Psoas muscle (tissue), 8 donors: Measurements from ENCODE around the gene RDH13. TPM values are rescaled to one million over a fixed set of nuclear protein-coding genes. Genes with fewer than 3 reads are reported as not detected.
"Not testable (repeated sequence)": the region's sequence is repeated elsewhere in the genome, so short reads cannot be mapped to it uniquely, and the experiment has no call there.

Source experiments
- ATAC-seq, 4 donors: fragments of 200-7000 bp; cut with Tn5 transposase; one replicate each; pipeline ENCODE4 v1.9.1; 2020; ENCODE audit warnings: moderate library complexity in 3 of 4, mild to moderate bottlenecking in 2 of 4
- DNase-seq, 2 donors: peaks; one replicate each; pipeline ENCODE4 v3.0.0-alpha.2; 2020
- H3K27ac ChIP-seq: fragments of 200-600 bp; one replicate; pipeline ENCODE4 v1.8.0; 2022
- H3K27me3 ChIP-seq, 3 donors: fragments of 200-600 bp in 1 of 3; one replicate each; pipeline versions ENCODE4 v1.6.1 to v1.8.0; 2013 to 2022; ENCODE audit warnings: low read length in 2 of 3, mild to moderate bottlenecking in 2 of 3, moderate library complexity in 1 of 3; ENCODE audit not compliant: insufficient read depth in 3 of 3
- H3K36me3 ChIP-seq, 2 donors: fragments of 200-600 bp in 1 of 2; one replicate each; pipeline versions ENCODE4 v1.6.1 to v1.8.0; 2013 to 2022; ENCODE audit warnings: low read depth in 1 of 2, mild to moderate bottlenecking in 1 of 2, moderate library complexity in 1 of 2; ENCODE audit not compliant: insufficient read depth in 1 of 2
- H3K4me1 ChIP-seq: fragments of 200-600 bp; one replicate; pipeline ENCODE4 v1.8.0; 2022
- H3K4me3 ChIP-seq: fragments of 200-600 bp; one replicate; pipeline ENCODE4 v1.8.0; 2022; ENCODE audit warnings: mild to moderate bottlenecking
- H3K9me3 ChIP-seq: fragments of 200-600 bp; one replicate; pipeline ENCODE4 v1.8.0; 2022
- CTCF ChIP-seq: fragments of 200-600 bp; IDR thresholded peaks from one replicate; pipeline ENCODE4 v1.8.0; 2022; ENCODE audit warnings: antibody characterized with exemption
- WGBS, 3 donors: extraction: QIAGEN DNeasy Blood & Tissue Kit; methylation state at CpG; one replicate each; pipeline versions ENCODE4 v1.1.6 to v1.1.7; 2013; 5-methylcytosine and 5-hydroxymethylcytosine counted together
- intact Hi-C, 2 donors: fragments of 100-400 bp; cut with DNase I; formaldehyde crosslinking; loops; one replicate each; pipeline versions ENCODE4 v1.11.0 to v1.14.2; 2022
- polyA plus RNA-seq, 3 donors: library from polyadenylated mRNA; stranded (reverse); fragments of 200-250 nt; gene quantifications; one replicate each; pipeline ENCODE4 v1.2.3, GENCODE V29; 2013
- total RNA-seq, 4 donors: library from RNA; stranded (reverse); fragmentation: NEBNext Ultra II Directional in 2 of 4; extraction: Animal tissue kit (Norgen Biotek cat#: 25700) in 2 of 4; gene quantifications; one replicate each; pipeline versions ENCODE4 v1.2.1 to v1.2.4, GENCODE V29; 2021 to 2023
- donor health status: healthy with polysubstance abuse.
- donor health status: DM: no; HTN: no; CAD: no; lungs with moderate emphysema.
- donor health status: Bipolar disorder and iron deficiency.
- donor health status: healthy.
- donor health status: DM: yes; HTN: yes; CAD: no.
- donor health status: DM: no; HTN: no; CAD: no.
- donor health status: DM: no; HTN: no; CAD: no.
- donor health status: DM: yes; HTN: yes; CAD: no.

RDH13 gene
- total and polyA plus RNA-seq, 7 donors: 4.5 to 18.0 (median 13.1) TPM

- TF ChIP-seq CTCF: no peak
- Histone ChIP-seq H3K36me3 (no peaks in the 10 kb centered on the region), H3K4me3 (no peak overlapping the region), H3K27ac (no peak overlapping the region), H3K9me3 (no peaks in the 10 kb centered on the region), H3K4me1 (no peaks in the 10 kb centered on the region), H3K27me3 (peaks cover 0 to 2% (median 0%) of the 10 kb centered on the region in 3 donors)
- ATAC-seq (no peak), DNase-seq (no peak)
- 85 to 87% (median 87%) methylated on average over 10 to 11 of the region's 11 CpGs for WGBS, 3 donors
- intact Hi-C loops: no loop called here
Observed at GRCh38 chr19:55024111-55024510, 38.8 kb downstream of the RDH13 start.

GRCh38 chr19:55020351-55020750 is 42.6 kb downstream of the RDH13 start:
- H3K4me1 ChIP-seq, H3K36me3 ChIP-seq, intact Hi-C loops, ATAC-seq, DNase-seq, H3K27me3 ChIP-seq, H3K27ac ChIP-seq, H3K4me3 ChIP-seq, H3K9me3 ChIP-seq: not testable (repeated sequence)

GRCh38 chr19:55018633-55019032 is 44.3 kb downstream of the RDH13 start:
- H3K27ac ChIP-seq: no peak overlapping the region
- no peaks in the 10 kb centered on the region for H3K4me1 ChIP-seq
- ATAC-seq: no peak
- no peaks in the 10 kb centered on the region for H3K9me3 ChIP-seq
- H3K4me3 ChIP-seq: no peak overlapping the region
- H3K36me3 ChIP-seq: no peaks in the 10 kb centered on the region
- peaks cover 0 to 4% (median 0%) of the 10 kb centered on the region in 3 donors for H3K27me3 ChIP-seq
- no peak for DNase-seq
- intact Hi-C loops: no loop called here
- no peak for TF ChIP-seq CTCF
- WGBS, 3 donors: 73 to 81% (median 78%) methylated on average over 9 of the region's 9 CpGs

- no peaks in the 10 kb centered on the region for H3K36me3 ChIP-seq
- no peaks in the 10 kb centered on the region for H3K4me1 ChIP-seq
- H3K9me3 ChIP-seq: no peaks in the 10 kb centered on the region
- H3K27ac ChIP-seq: no peak overlapping the region
- no peak overlapping the region for H3K4me3 ChIP-seq
- H3K27me3 ChIP-seq: peaks cover 0 to 2% (median 0%) of the 10 kb centered on the region in 3 donors
- DNase-seq: no peak
- no peak for TF ChIP-seq CTCF
- WGBS, 3 donors: 86 to 89% (median 88%) methylated on average over 15 of the region's 15 CpGs
- intact Hi-C loops: no loop called here
- no peak for ATAC-seq
Observed at GRCh38 chr19:55018216-55018615, 44.7 kb downstream of the RDH13 start.

GRCh38 chr19:55016017-55016416 is 46.9 kb downstream of the RDH13 start:
- no peak for ATAC-seq
- 47 to 63% (median 56%) methylated on average over 3 of the region's 3 CpGs for WGBS, 3 donors
- intact Hi-C loops: no loop called here
- Histone ChIP-seq H3K4me1 (no peaks in the 10 kb centered on the region), H3K36me3 (no peaks in the 10 kb centered on the region), H3K9me3 (no peaks in the 10 kb centered on the region), H3K27me3 (peaks cover 0 to 2% (median 0%) of the 10 kb centered on the region in 3 donors), H3K4me3 (no peak overlapping the region), H3K27ac (no peak overlapping the region)
- TF ChIP-seq CTCF: no peak
- no peak for DNase-seq
